Spinal cord (tissue), 10 donors: ENCODE measurements around the gene MPI. TPM values are rescaled to one million over a fixed set of nuclear protein-coding genes. Genes with fewer than 3 reads are reported as not detected.
A peak's percentile ranks its signal among the peaks of the same experiment; 100 is the strongest.
"Not testable (repeated sequence)": the region's sequence is repeated elsewhere in the genome, so short reads cannot be mapped to it uniquely, and the experiment has no call there.

Experiments used
- DNase-seq, 6 donors: peaks; one replicate each; pipeline versions ENCODE4 v3.0.0 to v3.0.0-alpha.2; 2013 to 2015; ENCODE audit warnings: low spot score in 6 of 6, low read depth in 4 of 6
- H3K27ac ChIP-seq: one replicate; pipeline ENCODE4 v1.5.1; 2013; ENCODE audit warnings: low read depth, low read length, control low read depth
- H3K27me3 ChIP-seq: one replicate; pipeline ENCODE4 v1.6.1; 2013; ENCODE audit warnings: low read length; ENCODE audit not compliant: control insufficient read depth, insufficient read depth
- H3K36me3 ChIP-seq: one replicate; pipeline ENCODE4 v1.6.1; 2013; ENCODE audit warnings: low read length; ENCODE audit not compliant: control insufficient read depth, insufficient read depth
- H3K4me1 ChIP-seq: one replicate; pipeline ENCODE4 v1.6.1; 2013; ENCODE audit warnings: low read length; ENCODE audit not compliant: control insufficient read depth, insufficient read depth
- H3K4me3 ChIP-seq: one replicate; pipeline ENCODE4 v1.5.1; 2013; ENCODE audit warnings: low read depth, low read length, control low read depth
- H3K9me3 ChIP-seq: one replicate; pipeline ENCODE4 v1.6.1; 2013; ENCODE audit warnings: low read length; ENCODE audit not compliant: control insufficient read depth, insufficient read depth
- WGBS: methylation state at CpG from one replicate; pipeline ENCODE4 v1.1.5; 2013; ENCODE audit warnings: missing lambda C conversion rate; ENCODE audit not compliant: insufficient coverage; 5-methylcytosine and 5-hydroxymethylcytosine counted together
- polyA plus RNA-seq, 2 donors: library from polyadenylated mRNA; unstranded; fragments of 120-200 nt; gene quantifications; one replicate each; pipeline ENCODE4 v1.2.1, GENCODE V29; 2013; ENCODE audit not compliant: insufficient read length in 2 of 2
- total RNA-seq, 2 donors: library from RNA; depleted of rRNA in 1 of 2; stranded (reverse); fragments of 120-200 nt in 1 of 2; fragments of >200 nt in 1 of 2; gene quantifications; one replicate each; pipeline versions ENCODE4 v1.2.3 to v1.2.4, GENCODE V29; 2013 to 2014
- donor health status: healthy.

Gene MPI
- total and polyA plus RNA-seq, 4 donors, result 38.5 to 80.7 (median 69.6) TPM

GRCh38 chr15:74913799-74914198, 24.0 kb downstream of the MPI start:
- H3K27ac ChIP-seq, H3K4me1 ChIP-seq, H3K9me3 ChIP-seq, H3K4me3 ChIP-seq, H3K27me3 ChIP-seq, DNase-seq: not testable (repeated sequence)
- 100% methylated on average over 3 of the region's 8 CpGs for WGBS
- peaks cover 61% of the 10 kb centered on the region for H3K36me3 ChIP-seq

- H3K4me1 ChIP-seq, result no peaks in the 10 kb centered on the region
- no peaks in the 10 kb centered on the region for H3K9me3 ChIP-seq
- H3K4me3 ChIP-seq, result no peak overlapping the region
- peaks cover 70% of the 10 kb centered on the region for H3K36me3 ChIP-seq
- whole genome bisulfite sequencing, result 100% methylated on average over 5 of the region's 6 CpGs
- DNase-seq, result no peak
- no peak overlapping the region for H3K27ac ChIP-seq
- no peaks in the 10 kb centered on the region for H3K27me3 ChIP-seq
Observed at GRCh38 chr15:74917676-74918075, 27.8 kb downstream of the MPI start.

GRCh38 chr15:74920456-74920855, 30.6 kb downstream of the MPI start:
- Histone ChIP-seq H3K4me1 (no peaks in the 10 kb centered on the region), H3K27ac (no peak overlapping the region), H3K4me3 (no peak overlapping the region), H3K27me3 (no peaks in the 10 kb centered on the region), H3K36me3 (peaks cover 67% of the 10 kb centered on the region), H3K9me3 (no peaks in the 10 kb centered on the region)
- no peak for DNase-seq
- WGBS, result 85% methylated on average over 7 of the region's 8 CpGs

GRCh38 chr15:74924525-74924924, 34.7 kb downstream of the MPI start:
- Histone ChIP-seq H3K9me3 (no peaks in the 10 kb centered on the region), H3K27me3 (no peaks in the 10 kb centered on the region), H3K4me1 (no peaks in the 10 kb centered on the region), H3K4me3 (no peak overlapping the region), H3K36me3 (peaks cover 56% of the 10 kb centered on the region), H3K27ac (no peak overlapping the region)
- DNase-seq, result no peak
- WGBS, result no CpG with 5 or more reads among the region's 3 CpGs

GRCh38 chr15:74928771-74929198, 38.9 kb downstream of the MPI start:
- H3K36me3 ChIP-seq, result peaks cover 44% of the 10 kb centered on the region
- no peaks in the 10 kb centered on the region for H3K27me3 ChIP-seq
- no peak overlapping the region for H3K27ac ChIP-seq
- no peaks in the 10 kb centered on the region for H3K4me1 ChIP-seq
- DNase-seq, result no peak
- no peak overlapping the region for H3K4me3 ChIP-seq
- no peaks in the 10 kb centered on the region for H3K9me3 ChIP-seq
- 97% methylated on average over 3 of the region's 5 CpGs for WGBS

GRCh38 chr15:74933573-74933972, 43.7 kb downstream of the MPI start:
- Histone ChIP-seq H3K27me3 (no peaks in the 10 kb centered on the region), H3K9me3 (no peaks in the 10 kb centered on the region), H3K4me1 (peaks cover 10% of the 10 kb centered on the region), H3K4me3 (no peak overlapping the region), H3K27ac (no peak overlapping the region), H3K36me3 (peaks cover 23% of the 10 kb centered on the region)
- DNase-seq, result no peak
- WGBS, result no CpG with 5 or more reads among the region's 2 CpGs

- H3K27me3 ChIP-seq, DNase-seq, H3K9me3 ChIP-seq, H3K27ac ChIP-seq, H3K4me3 ChIP-seq: not testable (repeated sequence)
- peaks cover 12% of the 10 kb centered on the region for H3K36me3 ChIP-seq
- no CpG with 5 or more reads among the region's 3 CpGs for WGBS
- H3K4me1 ChIP-seq, result peaks cover 11% of the 10 kb centered on the region
Observed at GRCh38 chr15:74935193-74935592, 45.4 kb downstream of the MPI start.

- H3K4me1 ChIP-seq, result peaks cover 11% of the 10 kb centered on the region
- WGBS, result 0% methylated on average over 15 of the region's 18 CpGs
- H3K27me3 ChIP-seq, result no peaks in the 10 kb centered on the region
- peaks cover 2% of the 10 kb centered on the region for H3K36me3 ChIP-seq
- no peaks in the 10 kb centered on the region for H3K9me3 ChIP-seq
- H3K4me3 ChIP-seq, result peak overlapping the region; percentile 81
- peak overlapping the region; percentile 71 for H3K27ac ChIP-seq
- DNase-seq, result peak in 1 of 6 donors; percentile 39
Observed at GRCh38 chr15:74937272-74937589, 47.4 kb downstream of the MPI start.

GRCh38 chr15:74937590-74938371, 47.9 kb downstream of the MPI start, which contains the start of gene COX5A:
COX5A (minus strand) TSS chr15:74938073; CDS start chr15:74938014, 59 bp downstream.
- Histone ChIP-seq H3K4me1 (peaks cover 11% of the 10 kb centered on the region), H3K9me3 (no peaks in the 10 kb centered on the region), H3K27ac (peak within 1 kb of the TSS; percentile 81), H3K36me3 (peaks cover 2% of the 10 kb centered on the region), H3K4me3 (peak within 1 kb of the TSS; percentile 81), H3K27me3 (no peaks in the 10 kb centered on the region)
- peak; percentile 83 to 99 (median 94) for DNase-seq
- WGBS, result under 1% methylated on average over 80 of the region's 85 CpGs
